Measurements from ENCODE around the gene ABCC11.

The ABCC11 gene

GRCh38 chr16:48129926-48130325, 117.4 kb downstream of the ABCC11 start:
- no peak for DNase-seq (ENCODE audit: low read depth in 2 of 2)

DNA sequence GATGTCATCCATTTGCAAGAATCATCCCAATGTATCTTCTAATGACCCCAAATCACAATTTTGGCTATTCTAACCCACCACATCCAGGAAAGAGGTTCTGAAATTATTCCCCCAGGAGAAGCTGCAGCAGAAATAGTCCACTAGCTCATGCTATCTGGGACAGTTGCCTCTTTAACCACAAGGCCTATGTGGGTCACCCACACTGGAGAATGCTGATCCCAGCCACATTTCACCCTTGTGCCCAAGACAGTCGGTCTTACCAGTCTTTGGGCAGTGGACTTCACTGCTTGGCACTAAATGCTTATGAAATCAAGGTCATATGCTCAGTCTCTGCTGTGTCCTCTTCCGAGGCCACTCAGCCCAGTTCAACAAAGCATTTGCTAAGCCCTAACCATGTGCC, 118.6 kb downstream of the ABCC11 start:
- DNase-seq (ENCODE audit: low read depth in 2 of 2) = no peak

GRCh38 chr16:48126801-48127644, 120.3 kb downstream of the ABCC11 start:
- DNase-seq (ENCODE audit: low read depth in 2 of 2) = no peak

DNA sequence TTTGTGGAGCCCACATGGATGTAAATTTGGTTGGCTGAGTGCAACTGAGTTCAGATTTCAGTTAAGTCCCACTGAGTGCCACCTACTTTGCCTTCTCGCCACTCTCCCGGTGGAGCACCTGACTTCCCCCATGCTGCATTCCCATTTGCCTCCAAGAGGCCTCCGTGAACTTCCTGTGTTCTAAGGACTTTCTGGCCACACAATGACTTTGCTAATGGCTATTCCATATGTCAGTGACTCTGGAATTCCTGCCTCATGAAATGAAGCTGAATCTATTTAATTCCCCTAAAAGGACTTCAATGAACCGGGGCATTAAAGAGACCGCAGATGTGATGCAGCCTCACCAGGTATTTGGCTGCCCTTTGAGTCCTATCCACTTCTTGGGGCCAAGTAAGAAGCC, 121.5 kb downstream of the ABCC11 start:
- no peak for DNase-seq (ENCODE audit: low read depth in 2 of 2)

DNA sequence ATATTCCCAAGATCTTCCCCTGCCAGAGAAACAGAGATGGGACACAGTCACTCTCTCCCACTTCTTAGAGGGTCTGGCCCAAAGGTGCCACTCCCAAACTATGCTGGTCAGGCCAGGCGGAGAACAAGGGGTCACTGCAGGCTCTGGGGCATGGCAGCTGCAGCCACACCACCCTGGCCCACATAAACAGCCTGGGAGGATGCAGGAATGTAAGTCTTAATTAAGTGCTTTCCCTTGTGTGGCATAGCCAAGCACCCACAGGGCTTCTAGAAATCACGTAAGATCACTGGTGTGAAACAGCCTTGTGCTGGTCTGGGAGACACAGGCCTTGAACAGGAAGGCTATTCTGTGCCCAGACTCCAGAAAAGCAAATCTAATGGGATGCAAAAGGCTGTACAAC, 123.1 kb downstream of the ABCC11 start:
- no peak for DNase-seq (ENCODE audit: low read depth in 2 of 2)

DNA sequence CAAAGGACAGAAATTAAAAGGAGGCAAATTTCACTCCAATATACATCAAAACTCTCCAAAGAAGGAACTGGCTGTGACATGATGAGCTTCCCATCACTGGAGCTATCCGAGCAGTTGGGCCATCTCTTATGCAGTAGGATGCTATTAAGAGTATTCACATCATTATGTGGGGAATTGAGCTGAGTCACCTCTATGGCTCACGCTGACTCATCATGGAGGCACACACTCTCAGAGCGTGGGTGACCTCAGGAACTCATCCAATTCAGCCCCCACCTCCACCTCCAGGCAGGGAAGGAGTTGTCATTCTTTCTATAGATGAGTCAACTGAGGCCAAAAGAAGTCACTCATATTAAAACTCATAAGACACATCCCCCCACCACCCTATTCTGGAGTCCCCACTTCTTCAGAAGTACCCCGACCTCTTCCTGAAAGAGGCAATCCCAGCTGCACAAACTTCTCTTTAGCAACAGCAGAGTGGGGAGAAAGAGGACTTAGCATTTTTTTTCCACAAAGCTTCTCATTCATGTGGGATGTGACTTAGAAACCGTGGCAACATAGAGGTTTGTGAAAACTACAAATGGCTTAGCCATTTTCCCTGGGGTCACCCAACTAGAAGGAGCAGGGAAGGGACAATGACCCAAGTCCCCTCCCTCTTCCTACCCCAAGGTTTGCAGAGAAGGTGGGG, 124.1 kb downstream of the ABCC11 start:
- peak in 1 of 2 donors; percentile 12 for DNase-seq (ENCODE audit: low read depth in 2 of 2)

DNA sequence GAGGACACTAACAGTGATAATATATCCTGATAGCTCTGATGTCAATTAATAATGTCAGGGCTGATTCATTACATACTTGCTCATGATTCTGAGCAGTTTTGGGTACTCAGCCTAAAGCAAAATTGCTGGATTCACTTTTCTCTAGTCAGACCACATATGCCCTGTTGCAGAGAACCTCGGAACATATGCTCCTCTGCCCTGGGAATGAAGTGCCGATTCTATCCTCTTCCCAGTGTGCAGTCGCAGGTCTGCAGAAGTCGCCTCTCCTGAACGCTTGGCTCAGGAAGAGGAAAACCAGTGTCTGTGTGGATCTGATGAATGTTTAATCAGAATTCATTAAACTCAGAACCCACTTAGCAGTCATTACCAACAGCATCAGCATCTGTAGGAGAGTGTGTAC, 126.1 kb downstream of the ABCC11 start:
- DNase-seq (ENCODE audit: low read depth in 2 of 2) = no peak

DNA sequence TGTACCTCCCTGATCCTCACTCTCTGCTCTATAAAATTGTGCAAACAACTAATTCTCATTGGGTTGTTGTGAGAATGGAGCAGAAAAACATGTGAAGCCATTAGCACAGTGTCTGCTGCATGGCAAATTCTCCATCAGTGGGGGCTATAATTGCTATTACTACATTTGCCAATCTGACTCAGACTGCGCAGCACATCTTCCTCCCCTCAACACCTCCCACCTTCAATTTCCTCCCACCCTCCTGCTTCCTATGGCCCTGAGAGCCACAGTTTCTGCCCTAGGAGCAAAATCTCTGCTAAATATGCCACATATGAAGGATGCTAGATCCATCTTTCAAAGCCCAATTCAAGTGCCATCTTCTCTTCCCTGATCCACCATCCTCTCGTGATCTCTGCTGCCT, 128.5 kb downstream of the ABCC11 start:
- DNase-seq (ENCODE audit: low read depth in 2 of 2) = no peak

- no peak for DNase-seq (ENCODE audit: low read depth in 2 of 2)
These were observed 129.9 kb downstream of the ABCC11 start for GRCh38 chr16:48117217-48118105.

All from stimulated activated CD8-positive, alpha-beta memory T cell treated with anti-CD3 and anti-CD28 coated beads, Interleukin-15, amount 100 ng/mL, for 4 hours (primary cell).